AG08395 (cell line): ENCODE results near the gene STAU1.
"Not testable (repeated sequence)": the region's sequence is repeated elsewhere in the genome, so short reads cannot be mapped to it uniquely, and the experiment has no call there.

Experiments
- DNase-seq: peaks from one replicate; pipeline ENCODE4 v3.0.0; 2012; ENCODE audit warnings: mixed read lengths, low spot score

STAU1 gene

DNA sequence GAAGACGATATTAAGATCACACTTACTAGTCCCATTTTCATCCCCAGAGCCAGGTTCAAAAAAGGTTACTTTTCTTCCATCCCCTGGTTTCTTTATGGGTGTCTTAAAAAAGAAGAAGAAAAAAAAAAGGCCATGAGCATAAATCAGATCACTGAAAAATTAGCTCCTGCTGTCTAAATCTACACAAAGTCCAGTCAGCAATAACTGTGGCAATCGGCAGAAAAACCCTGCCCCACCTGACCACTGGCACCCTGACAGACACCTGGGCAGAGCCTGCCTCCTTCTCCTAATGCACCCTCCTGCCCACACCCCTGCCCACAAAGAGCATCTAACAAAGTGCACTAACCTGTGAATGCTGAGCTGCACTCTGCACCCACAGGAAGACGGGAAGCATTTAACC, 69.8 kb downstream of the STAU1 start:
- DNase-seq: no peak

DNA sequence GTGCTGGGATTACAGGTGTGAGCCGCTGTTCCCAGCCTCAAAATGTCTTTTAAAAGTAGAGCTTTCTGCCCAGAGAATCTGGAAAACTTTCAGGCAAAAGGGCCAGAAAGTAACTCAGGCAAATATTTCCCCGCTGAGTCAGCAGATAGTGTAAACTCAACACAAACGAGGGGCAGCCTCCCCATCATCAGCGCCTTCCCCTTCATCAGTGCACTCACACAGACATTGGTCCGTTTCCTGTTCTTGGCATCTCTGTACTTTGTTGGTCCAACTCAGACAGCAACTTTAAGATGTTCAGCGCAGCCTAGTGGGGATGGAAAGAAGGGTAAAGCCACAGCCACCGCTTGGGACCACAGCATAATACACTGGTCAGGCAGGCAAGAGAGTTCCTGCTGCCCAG, 72.6 kb downstream of the STAU1 start:
- DNase-seq: no peak

DNA sequence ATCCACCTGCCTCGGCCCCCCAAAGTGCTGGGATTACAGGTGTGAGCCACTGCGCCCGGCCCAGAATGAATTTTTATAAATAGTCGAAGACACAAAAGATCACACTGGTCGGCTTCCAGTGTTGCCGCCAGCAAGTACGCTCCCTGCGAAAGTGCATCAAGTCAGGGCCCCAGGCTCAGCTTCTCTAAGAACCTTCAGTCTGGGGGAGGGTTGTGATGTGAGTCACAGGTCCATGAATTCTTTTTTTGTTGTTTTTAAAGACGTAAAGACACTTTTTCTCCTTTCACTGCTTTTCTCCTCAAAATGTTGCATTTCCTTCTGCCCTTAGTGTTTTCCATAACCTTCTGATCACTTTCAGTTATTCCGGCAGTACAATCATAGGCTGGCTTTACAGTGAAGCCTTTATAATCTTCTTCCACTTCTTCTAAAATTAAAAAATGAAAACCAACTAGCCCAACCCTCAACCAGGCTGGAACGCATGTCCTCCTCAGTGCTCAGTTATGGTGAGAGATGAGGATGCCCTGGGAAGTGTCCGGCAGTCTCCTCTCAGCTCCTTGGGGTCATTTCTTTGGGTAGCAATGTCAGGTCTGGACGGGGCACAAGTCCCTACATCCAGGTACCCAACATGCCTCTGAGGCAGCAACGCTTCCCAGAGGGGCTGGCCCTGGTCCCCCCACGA, 75.4 kb downstream of the STAU1 start:
- peak; percentile 13 for DNase-seq

DNA sequence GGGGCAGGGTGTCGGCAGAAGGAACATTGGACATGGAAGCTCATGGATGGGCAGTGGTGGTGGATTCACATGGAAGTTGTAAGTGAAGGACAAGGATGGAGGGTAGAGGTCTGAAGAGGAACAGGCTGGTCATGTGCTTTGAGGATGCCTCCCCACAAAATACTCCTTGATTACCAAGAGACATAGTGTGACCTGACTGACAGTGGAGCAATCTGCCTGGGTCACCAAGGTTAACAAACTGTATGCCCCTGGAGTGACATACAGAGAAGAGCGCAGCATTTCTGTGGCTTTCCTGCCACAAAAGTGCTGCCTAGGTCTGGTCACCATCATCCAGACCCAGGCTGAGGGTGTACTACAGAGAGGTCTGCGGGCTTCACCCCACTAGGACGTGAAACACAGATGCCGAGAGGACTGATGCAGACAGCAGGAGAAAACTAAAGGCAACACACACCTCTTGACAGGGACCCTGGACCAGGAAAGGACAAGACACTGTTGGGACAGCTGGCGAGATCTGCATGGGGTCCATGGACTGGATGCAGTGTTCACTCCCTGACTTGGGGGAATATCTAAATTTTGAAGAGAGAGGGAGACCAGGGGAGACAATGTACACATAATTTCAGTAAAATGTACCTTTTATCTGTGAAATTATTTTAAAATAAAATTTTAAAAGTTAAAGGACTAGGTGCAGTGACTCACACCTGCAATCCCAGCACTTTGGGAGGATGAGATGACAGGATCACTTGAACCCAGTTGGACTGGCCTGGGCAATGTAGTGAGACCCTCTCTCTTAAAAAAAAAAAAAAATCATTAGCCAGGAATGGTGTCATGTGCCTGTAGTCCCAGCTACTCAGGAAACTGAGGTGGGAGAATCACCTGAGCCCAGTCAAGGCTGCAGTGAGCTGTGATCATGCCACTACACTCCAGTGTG, 77.1 kb downstream of the STAU1 start:
- DNase-seq: no peak

DNA sequence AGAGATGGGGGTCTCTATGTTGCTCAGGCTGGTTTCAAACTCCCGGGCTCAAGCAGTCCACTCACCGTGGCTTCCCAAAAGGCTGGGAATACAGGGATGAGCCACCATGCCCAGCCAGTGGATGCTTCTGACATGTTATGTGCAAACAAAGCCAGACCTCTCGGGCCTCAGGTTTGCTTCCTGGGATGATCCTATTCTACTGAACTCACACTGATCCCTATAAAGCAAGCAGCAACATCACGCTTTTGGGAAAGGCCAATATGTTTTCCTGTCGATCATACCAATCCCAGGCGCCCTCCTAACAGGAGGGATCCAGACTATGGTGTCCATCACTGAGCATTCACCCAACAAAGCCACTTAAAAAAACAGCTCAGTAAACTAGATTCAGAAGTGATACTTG, 81.8 kb downstream of the STAU1 start:
- no peak for DNase-seq

DNA sequence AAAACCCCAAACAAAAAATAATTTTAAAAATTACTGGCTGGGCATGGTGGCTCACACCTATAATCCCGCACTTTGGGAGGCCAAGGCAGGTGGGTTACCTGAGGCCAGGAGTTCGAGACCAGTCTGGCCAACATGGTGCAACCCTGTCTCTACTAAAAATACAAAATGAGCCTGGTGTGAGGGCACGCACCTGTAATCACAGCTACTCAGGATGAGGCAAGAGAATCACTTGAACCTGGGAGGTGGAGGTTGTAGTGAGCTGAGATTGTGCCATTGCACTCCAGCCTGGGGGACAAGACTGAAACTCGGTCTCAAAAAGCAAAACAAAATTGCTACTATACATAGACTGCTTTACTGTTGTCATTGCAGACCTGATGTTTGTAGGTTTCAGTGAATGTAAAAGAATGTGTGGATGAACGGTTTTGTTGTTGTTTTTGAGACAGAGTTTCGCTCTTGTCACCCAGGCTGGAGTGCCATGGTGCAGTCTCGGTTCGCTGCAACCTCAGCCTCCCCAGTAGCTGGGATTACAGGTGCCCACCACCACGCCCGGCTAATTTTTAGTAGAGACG, 83.1 kb downstream of the STAU1 start:
- not testable (repeated sequence) for DNase-seq

DNA sequence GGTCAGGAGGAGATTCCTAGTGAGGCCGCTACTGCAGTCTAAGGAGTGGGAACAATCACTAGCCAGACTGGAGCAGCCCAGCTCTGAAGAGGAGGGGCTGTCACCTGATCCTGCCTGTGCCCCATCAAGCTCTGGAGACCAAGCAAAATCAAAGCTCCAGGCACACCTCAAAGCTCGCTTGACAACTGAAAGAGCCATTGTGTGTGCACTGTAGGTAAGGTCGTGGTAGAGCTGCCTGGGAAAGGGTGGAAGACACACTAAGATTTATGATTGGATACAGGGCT, 83.8 kb downstream of the STAU1 start:
- no peak for DNase-seq

DNA sequence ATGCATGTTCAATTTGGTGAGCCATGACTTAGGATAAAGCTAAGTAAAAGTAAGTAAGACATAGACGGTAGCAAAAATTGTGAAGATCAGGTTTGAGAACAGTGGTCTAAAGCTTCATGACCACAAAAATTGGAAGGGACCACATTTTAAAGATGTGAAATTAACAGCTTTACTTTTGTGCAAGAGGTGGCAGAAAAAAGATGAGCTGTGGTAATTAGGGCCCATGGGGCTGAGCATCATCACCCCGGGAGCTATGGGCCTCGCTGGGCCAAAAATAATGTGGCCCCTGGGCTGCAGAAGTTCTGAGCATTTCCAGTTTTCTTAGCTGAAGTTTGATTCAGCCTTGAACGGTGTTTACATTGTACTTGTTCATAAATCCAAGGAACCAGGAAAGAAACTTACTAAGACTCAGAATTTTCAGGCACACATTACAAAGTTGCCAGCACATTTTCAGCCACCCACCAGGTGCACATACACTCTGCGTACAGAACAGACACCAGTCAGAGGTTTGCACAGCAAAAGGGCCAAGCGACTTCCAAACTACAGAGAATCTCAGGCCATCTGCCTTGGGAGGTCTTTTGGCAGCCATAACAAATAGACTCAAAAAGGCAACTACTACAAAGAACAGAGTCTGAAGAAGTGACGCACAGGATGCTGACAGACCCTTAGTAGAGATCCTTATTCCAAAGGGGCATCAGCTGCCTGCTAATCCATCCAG, 84.3 kb downstream of the STAU1 start:
- no peak for DNase-seq

DNA sequence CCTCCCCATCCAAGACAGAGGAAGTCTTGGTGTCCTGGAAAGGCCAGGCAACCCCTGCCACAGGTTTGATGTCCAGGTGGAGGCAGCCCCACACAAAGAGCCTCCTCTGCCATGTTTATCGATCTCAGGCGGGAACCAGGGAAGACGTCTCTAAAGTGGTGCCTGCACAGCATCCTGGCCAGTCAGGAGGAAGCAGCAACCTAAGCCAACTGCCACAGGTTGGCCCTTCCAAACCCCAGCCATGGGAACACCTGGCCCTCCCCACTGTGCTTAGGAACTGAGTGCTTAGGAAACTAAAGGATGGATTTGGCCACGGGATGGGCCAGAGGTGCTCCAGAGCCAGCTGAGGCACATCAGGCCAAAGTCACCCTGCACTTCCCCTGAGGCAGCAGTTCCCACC, 85.1 kb downstream of the STAU1 start:
- DNase-seq: no peak

DNA sequence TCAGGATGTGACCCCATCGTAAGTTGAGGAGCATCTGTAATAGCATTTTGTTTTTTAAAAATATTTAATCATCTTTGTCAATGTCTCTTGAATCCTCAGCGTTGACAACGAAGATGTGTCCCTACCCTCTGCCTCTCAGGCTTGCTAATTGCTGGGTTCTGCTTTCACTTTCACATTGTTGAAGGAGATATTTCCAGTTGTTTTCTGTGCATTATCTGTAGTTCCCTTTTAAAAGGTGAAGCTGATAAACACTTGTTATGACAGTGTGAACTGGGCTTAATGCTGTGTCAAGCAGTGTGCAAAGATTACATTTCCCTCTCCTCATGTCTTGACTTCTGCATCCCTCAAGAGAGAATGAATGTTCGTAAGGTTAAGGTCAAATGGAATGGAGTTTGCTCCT, 87.2 kb downstream of the STAU1 start:
- no peak for DNase-seq

DNA sequence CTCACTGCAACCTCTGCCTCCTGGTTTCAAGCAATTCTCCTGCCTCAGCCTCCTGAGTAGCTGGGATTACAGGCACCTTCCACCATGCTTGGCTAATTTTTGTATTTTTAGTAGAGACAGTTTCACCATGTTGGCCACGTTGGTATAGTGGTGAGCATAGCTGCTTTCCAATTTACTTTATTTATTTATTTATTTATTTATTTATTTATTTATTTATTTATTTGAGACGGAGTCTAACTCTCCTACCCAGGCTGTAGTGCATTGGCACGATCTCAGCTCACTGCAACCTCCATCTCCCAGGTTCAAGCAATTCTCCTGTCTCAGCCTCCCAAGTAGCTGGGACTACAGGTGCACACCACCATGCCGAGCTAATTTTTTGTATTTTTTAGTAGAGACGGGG, 87.8 kb downstream of the STAU1 start:
- not testable (repeated sequence) for DNase-seq

DNA sequence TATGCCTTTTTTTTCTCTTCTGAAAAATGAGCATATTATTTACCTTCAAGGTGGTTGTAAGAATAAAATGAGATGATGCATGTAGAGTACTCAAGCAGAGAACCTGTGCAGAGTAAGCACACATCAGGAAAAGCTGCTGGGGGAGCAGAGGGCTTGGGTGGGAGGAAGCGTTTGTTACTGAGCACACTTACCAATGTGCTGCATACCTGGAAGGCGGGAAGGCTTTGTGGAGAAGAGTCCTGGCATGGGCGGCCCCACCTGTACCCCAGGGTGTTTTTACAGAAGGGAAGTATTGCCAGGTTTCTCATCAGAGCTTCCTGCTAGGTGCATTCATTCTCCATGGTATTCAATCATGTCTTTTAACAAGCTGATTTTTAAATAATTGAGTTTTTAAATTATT, 89.1 kb downstream of the STAU1 start:
- no peak for DNase-seq

DNA sequence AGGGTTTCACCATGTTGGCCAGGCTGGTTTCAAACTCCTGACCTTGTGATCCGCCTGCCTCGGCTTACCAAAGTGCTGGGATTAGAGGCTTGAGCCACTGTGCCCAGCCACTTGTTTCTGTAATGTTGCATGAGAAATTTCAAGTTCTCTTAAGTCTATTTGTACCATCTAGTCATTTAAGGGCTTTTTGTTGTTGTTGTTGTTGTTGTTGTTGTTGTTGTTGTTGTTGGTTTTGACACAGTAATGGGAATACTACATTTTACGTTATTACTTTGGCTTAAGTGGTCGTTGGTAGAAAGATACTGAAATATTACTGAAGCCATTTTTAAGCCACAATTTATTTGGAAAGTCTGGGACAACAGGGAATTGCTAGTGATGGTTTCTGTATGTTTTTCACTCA, 90.0 kb downstream of the STAU1 start:
- no peak for DNase-seq

DNA sequence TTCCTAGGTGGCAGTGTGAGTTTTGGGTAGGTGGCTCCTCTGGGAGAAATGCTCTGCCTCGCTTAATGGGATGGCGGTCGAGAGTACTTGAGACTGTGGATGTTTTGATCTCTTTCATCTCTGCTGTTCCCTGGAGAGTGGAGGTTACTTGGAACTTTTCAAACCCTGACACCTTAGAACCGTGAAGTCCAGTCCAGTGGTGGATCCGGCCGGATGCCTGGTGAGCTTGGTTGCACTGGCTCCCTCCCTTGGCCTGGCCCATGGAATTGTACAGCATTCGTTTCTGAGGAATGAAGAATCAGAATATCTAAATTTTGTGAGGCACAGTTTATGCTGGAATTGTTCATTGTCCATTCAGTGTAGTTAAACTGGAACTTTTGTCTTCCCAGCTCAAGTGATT, 91.0 kb downstream of the STAU1 start:
- no peak for DNase-seq

DNA sequence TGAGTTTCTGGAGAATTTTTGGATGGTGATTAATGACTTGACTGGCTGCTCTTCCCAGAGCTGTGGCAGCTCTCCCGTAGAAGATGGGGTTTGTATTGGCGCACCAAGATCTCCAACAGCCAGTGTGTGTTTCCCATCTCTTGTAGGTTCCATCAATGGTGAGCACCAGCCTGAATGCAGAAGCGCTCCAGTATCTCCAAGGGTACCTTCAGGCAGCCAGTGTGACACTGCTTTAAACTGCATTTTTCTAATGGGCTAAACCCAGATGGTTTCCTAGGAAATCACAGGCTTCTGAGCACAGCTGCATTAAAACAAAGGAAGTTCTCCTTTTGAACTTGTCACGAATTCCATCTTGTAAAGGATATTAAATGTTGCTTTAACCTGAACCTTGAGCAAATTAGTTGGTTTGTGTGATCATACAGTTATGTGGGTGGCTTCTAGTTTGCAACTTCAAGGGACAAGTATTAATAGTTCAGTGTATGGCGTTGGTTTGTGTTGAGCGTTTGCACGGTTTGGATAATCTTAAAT, 91.9 kb downstream of the STAU1 start:
- no peak for DNase-seq

DNA sequence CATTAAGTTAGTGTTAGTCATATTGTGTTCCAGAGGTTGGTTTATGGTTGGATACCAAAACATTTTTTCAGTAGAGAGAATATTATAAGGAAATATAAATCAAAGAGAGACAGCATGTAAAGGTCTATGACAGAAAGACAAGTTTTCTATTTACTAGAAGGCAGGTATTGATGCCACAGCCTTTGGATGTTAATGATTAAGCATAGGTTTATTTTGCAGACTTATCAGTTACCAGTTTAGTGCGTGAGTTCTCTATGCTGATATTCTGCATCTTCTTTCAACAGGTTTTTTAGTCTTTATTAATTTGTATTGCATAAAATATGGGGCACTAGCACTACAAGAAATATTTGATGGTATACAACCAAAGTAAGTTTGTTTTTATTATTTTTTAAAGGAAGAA, 96.4 kb downstream of the STAU1 start:
- no peak for DNase-seq

DNA sequence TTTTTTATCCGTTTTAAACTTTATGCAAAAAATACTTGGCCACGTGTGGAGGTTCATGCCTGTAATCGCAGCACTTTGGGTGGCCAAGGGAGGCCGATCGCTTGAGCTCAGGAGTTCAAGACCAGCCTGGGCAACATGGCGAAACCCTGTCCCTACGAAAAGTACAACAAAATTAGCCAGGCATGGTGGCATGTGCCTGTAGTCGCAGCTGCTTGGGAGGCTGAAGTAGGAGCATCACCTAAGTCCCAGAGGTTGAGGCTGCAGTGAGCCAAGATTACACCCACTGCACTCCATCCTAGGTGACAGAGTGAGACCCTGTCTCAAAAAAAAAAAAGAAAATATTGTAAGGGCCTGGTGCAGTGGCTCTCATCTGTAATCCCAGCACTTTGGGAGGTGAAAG, 97.0 kb downstream of the STAU1 start:
- DNase-seq: no peak

DNA sequence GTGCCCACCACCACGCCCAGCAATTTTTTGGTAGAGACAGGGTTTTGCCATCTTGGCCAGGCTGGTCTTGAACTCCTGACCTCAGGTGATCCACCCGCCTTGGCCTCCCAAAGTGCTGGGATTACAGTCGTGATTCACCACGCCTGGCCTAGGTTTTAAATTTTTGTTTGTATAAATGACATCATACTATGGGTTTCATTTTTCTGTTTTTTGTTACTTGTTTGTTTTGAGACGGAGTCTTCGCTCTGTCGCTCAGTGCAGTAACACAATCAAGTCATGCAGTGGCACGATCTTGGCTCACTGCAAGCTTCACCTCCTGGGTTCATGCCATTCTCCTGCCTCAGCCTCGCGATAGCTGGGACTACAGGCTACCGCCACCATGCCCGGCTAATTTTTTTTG, 105.8 kb downstream of the STAU1 start:
- DNase-seq: not testable (repeated sequence)

DNA sequence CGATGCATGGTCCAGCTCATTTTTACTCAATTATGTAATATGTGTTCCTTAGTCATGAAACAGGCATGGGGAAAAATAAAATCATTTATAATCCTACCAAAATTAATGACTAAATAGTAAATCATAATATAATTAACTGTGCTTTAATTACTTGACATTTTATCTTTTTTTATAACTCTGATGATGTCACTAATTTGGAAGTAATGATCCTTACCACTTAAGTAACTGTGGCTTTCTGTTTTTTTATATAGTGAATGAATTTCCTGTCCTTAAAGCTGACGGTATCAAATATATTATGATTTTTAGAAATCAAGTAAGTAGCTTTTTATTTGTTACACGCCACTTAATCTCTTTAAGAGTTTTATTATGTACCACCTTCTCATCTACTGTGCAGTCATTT, 109.8 kb downstream of the STAU1 start:
- no peak for DNase-seq

DNA sequence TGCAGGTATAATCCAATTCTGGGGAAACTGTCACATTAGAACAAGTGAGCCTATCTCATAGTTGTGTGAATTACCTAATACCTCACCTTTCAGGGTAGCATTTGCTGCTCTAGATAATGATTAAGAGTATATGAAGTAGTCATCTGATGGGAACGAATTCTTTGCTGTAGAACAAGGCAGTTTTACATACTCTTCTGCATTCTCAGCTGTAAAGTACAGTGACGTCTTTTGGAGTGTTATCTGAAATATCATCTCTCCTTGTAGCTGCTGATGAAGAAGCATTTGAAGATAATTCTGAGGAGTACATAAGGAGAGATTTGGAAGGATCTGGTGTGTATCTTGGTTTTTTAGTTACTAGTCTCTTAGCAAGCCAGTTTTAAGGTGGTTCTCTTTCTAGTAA, 113.6 kb downstream of the STAU1 start:
- no peak for DNase-seq
